ENCODE data around the gene SCGB3A1. TPM values are rescaled to one million over a fixed set of nuclear protein-coding genes. Genes with fewer than 3 reads are reported as not detected.

SCGB3A1 gene
- total RNA-seq, 2 donors from 2014 or later: 32.2 to 412 TPM

DNA sequence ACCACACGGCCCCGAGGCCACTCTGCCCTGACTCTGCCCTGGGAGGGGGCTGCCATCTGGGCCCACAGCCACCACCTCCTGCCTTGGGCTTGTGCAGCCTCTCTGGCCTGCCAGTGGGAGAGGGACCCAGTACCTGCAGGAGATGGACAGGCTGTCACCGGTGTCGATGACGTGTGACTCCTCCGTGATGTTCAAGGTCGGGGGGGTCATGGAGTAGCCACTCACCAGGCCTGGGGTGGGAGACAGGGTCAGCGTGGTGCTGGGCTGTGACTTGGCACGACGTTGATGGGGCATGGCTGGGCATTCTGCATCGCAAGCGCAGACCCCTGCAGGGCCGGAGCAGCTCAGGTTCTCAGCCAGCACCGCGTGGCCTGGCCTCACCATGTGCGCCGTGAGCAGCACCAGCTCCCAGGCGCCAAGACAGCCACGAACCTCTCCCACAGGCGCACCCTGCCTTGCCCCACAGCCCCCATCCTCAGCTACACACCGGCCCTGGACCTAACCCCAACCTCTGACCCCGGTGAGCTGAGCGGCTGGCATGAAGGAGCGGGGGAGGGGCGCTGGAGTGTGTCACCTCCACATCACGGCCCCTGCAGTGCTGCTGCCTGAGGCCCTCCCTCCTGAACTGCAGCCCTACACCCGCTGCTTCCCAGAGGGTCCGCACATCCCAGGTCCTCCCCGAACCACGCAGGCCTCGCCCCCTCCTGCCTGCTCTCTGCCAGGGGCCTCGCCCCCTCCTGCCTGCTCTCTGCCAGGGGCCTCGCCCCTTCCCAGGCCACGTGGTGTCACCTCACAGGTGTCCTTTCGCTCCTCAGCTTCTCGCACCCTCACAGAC, 40.5 kb upstream of the SCGB3A1 start:
- no peaks in the 10 kb centered on the region for H3K36me3 ChIP-seq
- H3K27me3 ChIP-seq (replicated peaks; ENCODE audit: insufficient read depth): no peaks in the 10 kb centered on the region
- intact Hi-C loops (cut with DNase I): no loop called here
- H3K4me3 ChIP-seq: no peak overlapping the region
- H3K9me3 ChIP-seq: no peaks in the 10 kb centered on the region
- WGBS: 65% methylated on average over 29 of the region's 36 CpGs
- no peak for DNase-seq (ENCODE audit: low spot score)
- no peak overlapping the region for H3K27ac ChIP-seq
- no peaks in the 10 kb centered on the region for H3K4me1 ChIP-seq (replicated peaks)
- TF ChIP-seq POLR2AphosphoS5 (IDR thresholded peaks at IDR 0.05) (no peak), POLR2A (IDR thresholded peaks at IDR 0.05) (no peak)
- TF ChIP-seq, protein P1, sequence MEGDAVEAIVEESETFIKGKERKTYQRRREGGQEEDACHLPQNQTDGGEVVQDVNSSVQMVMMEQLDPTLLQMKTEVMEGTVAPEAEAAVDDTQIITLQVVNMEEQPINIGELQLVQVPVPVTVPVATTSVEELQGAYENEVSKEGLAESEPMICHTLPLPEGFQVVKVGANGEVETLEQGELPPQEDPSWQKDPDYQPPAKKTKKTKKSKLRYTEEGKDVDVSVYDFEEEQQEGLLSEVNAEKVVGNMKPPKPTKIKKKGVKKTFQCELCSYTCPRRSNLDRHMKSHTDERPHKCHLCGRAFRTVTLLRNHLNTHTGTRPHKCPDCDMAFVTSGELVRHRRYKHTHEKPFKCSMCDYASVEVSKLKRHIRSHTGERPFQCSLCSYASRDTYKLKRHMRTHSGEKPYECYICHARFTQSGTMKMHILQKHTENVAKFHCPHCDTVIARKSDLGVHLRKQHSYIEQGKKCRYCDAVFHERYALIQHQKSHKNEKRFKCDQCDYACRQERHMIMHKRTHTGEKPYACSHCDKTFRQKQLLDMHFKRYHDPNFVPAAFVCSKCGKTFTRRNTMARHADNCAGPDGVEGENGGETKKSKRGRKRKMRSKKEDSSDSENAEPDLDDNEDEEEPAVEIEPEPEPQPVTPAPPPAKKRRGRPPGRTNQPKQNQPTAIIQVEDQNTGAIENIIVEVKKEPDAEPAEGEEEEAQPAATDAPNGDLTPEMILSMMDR (IDR thresholded peaks at IDR 0.05): no peak

DNA sequence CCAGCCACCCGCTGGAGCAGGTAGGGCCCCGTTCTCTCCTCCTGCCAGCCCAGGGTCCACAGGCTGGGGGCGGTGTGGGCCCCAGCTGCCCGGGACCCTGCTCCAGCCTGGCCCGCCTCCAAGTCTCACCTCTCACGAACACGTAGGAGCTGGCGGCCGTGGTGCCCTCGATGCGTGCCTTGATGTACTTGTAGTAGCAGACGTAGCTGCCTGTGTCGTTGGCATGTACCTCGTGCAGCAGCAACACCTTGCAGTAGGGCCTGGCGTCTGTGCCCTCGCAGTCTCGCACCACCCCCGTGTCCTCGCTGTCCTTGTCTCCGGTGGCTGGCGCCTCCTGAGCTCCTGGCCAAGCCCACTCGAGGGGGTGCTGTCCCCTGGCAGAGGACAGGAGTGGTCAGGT, 39.1 kb upstream of the SCGB3A1 start:
- H3K4me1 ChIP-seq (replicated peaks): no peaks in the 10 kb centered on the region
- H3K27ac ChIP-seq: no peak overlapping the region
- no peaks in the 10 kb centered on the region for H3K9me3 ChIP-seq
- TF ChIP-seq POLR2AphosphoS5 (IDR thresholded peaks at IDR 0.05) (no peak), POLR2A (IDR thresholded peaks at IDR 0.05) (no peak)
- TF ChIP-seq, protein P1 (IDR thresholded peaks at IDR 0.05): no peak
- WGBS: 80% methylated on average over 22 of the region's 22 CpGs
- no peak overlapping the region for H3K4me3 ChIP-seq
- intact Hi-C loops (cut with DNase I): no loop called here
- DNase-seq (ENCODE audit: low spot score): no peak
- no peaks in the 10 kb centered on the region for H3K27me3 ChIP-seq (replicated peaks; ENCODE audit: insufficient read depth)
- H3K36me3 ChIP-seq: no peaks in the 10 kb centered on the region

DNA sequence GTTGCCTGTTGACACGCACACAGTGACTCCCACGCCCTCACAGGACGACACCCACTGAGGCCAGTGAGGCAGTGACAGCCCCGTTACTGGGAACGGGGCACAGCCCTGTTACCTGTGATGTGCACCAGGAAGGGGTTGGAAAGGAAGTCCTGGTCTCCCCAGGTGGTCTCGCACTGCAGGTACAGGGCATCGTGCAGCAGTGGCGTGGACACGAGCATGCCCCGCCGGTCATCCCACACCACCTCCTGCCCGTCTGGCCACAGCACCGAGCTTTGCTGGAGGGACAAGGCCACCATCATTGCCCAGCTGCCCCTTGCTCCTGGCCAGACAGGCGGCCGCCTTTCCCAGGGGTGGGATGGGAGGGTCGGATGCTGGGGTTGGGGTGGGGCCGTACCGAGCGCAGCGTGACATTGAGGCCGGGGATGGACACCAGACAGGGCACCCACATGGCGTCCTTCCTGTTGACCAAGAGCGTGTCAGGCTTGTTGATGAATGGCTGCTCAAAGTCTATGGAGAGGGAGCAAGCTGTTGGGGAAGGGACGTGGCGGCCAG, 38.6 kb upstream of the SCGB3A1 start:
- no peak for DNase-seq (ENCODE audit: low spot score)
- Histone ChIP-seq H3K27ac (no peak overlapping the region), H3K4me3 (no peak overlapping the region), H3K36me3 (no peaks in the 10 kb centered on the region), H3K4me1 (replicated peaks) (no peaks in the 10 kb centered on the region), H3K27me3 (replicated peaks; ENCODE audit: insufficient read depth) (no peaks in the 10 kb centered on the region), H3K9me3 (no peaks in the 10 kb centered on the region)
- 86% methylated on average over 25 of the region's 25 CpGs for WGBS
- TF ChIP-seq POLR2A (IDR thresholded peaks at IDR 0.05) (no peak), POLR2AphosphoS5 (IDR thresholded peaks at IDR 0.05) (no peak)
- TF ChIP-seq, protein P1 (IDR thresholded peaks at IDR 0.05): no peak
- intact Hi-C loops (cut with DNase I): no loop called here

GRCh38 chr5:180628827-180629750, 37.8 kb upstream of the SCGB3A1 start:
- Histone ChIP-seq H3K36me3 (no peaks in the 10 kb centered on the region), H3K4me1 (replicated peaks) (no peaks in the 10 kb centered on the region), H3K27me3 (replicated peaks; ENCODE audit: insufficient read depth) (no peaks in the 10 kb centered on the region), H3K9me3 (no peaks in the 10 kb centered on the region), H3K4me3 (no peak overlapping the region), H3K27ac (no peak overlapping the region)
- TF ChIP-seq POLR2AphosphoS5 (IDR thresholded peaks at IDR 0.05) (no peak), POLR2A (IDR thresholded peaks at IDR 0.05) (no peak)
- intact Hi-C loops (cut with DNase I): no loop called here
- WGBS: 87% methylated on average over 43 of the region's 44 CpGs
- DNase-seq (ENCODE audit: low spot score): no peak

DNA sequence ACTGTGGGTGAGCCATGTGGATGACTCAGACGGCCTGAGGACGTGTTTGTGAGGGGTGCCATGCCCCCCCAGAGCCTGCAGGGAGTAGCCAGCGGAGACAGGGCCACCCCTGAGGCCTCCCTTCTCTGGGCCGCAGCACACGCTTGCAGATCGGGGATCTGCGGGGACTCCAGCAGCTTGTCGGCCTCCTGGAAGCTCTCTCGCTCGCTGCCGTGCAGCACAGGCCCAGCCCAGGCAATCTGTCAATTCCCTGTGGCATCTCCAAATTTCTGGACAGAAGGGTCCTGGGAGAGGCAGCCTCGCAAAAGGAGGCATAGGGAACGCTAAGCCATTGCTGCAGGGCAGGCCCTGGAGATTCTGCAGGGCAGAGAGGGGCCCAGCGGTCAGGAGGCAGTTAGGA, 36.9 kb upstream of the SCGB3A1 start:
- no peaks in the 10 kb centered on the region for H3K4me1 ChIP-seq (replicated peaks)
- 73% methylated on average over 10 of the region's 14 CpGs for WGBS
- intact Hi-C loops (cut with DNase I): no loop called here
- H3K36me3 ChIP-seq: no peaks in the 10 kb centered on the region
- TF ChIP-seq POLR2A (IDR thresholded peaks at IDR 0.05) (no peak), POLR2AphosphoS5 (IDR thresholded peaks at IDR 0.05) (no peak)
- TF ChIP-seq, protein P1 (IDR thresholded peaks at IDR 0.05): no peak
- no peak overlapping the region for H3K27ac ChIP-seq
- no peak overlapping the region for H3K4me3 ChIP-seq
- no peaks in the 10 kb centered on the region for H3K27me3 ChIP-seq (replicated peaks; ENCODE audit: insufficient read depth)
- DNase-seq (ENCODE audit: low spot score): no peak
- no peaks in the 10 kb centered on the region for H3K9me3 ChIP-seq

All from prostate gland (tissue), 2 donors.